SK-N-SH (cell line): ENCODE data around the gene CPZ. TPM values are rescaled to one million over a fixed set of nuclear protein-coding genes. Genes with fewer than 3 reads are reported as not detected.

Experiments
- CTCF ChIA-PET: fragments of 300-600, 350-600 bp; formaldehyde crosslinking; extraction: SDS; loops from one replicate; lab custom pipeline; 2021; lab: Yijun Ruan, JAX
- POLR2A ChIA-PET: fragments of 350-600 bp; sonication (Branson Sonifier 250); formaldehyde crosslinking; extraction: SDS; loops from one replicate; lab custom pipeline; 2020; ENCODE audit warnings: antibody characterized with exemption, inconsistent platforms; lab: Yijun Ruan, JAX
- DNase-seq: peaks from one replicate; pipeline ENCODE4 v3.0.0; 2012
- H2AFZ ChIP-seq: fragments of 200-600 bp; sonication (generic); 2 replicates; pipeline ENCODE4 v1.8.1; 2016; ENCODE audit warnings: antibody characterized with exemption, mild to moderate bottlenecking, low read depth
- H3F3A ChIP-seq: fragments of 200-600 bp; sonication (generic); replicated peaks from 2 replicates; pipeline ENCODE3; 2016; ENCODE audit warnings: antibody characterized with exemption, mild to moderate bottlenecking; ENCODE audit not compliant: insufficient read depth
- H3K27ac ChIP-seq, 2 experiments: fragments of 200-500 bp in 1 of 2; fragments of 200-600 bp in 1 of 2; sonication (Bioruptor generic) in 1 of 2; sonication (generic), shearing (Covaris generic) in 1 of 2; 2 replicates each; pipeline versions ENCODE4 v1.5.1 to v1.6.1; 2014 to 2016; ENCODE audit warnings: low read depth in 2 of 2, inconsistent platforms in 1 of 2, low read length in 1 of 2, mild to moderate bottlenecking in 1 of 2, mixed read lengths in 1 of 2
- H3K27me3 ChIP-seq: fragments of 200-600 bp; sonication (generic), shearing (Covaris generic); 2 replicates; pipeline ENCODE4 v1.6.1; 2016; ENCODE audit warnings: mixed run types; ENCODE audit not compliant: insufficient read depth
- H3K36me3 ChIP-seq, 2 experiments: fragments of 200-500 bp in 1 of 2; fragments of 200-600 bp in 1 of 2; sonication (Bioruptor generic) in 1 of 2; sonication (generic) in 1 of 2; replicated peaks in 1 of 2; 2 replicates each; pipeline versions ENCODE3 to v1.5.1; 2014 to 2016; ENCODE audit warnings: low read length in 1 of 2, mild to moderate bottlenecking in 1 of 2; ENCODE audit not compliant: insufficient read depth in 2 of 2, control insufficient read depth in 1 of 2
- H3K4me1 ChIP-seq, 2 experiments: fragments of 200-500 bp in 1 of 2; fragments of 200-600 bp in 1 of 2; sonication (Bioruptor generic) in 1 of 2; sonication (generic), shearing (Covaris generic) in 1 of 2; 2 replicates each; pipeline versions ENCODE4 v1.5.1 to v1.6.1; 2014 to 2016; ENCODE audit warnings: low read depth in 1 of 2, low read length in 1 of 2, mixed run types in 1 of 2; ENCODE audit not compliant: insufficient read depth in 2 of 2, control insufficient read depth in 1 of 2
- H3K4me2 ChIP-seq: fragments of 200-600 bp; sonication (generic), shearing (Covaris generic); 2 replicates; pipeline ENCODE4 v1.6.1; 2017; ENCODE audit warnings: mixed run types
- H3K4me3 ChIP-seq, 2 experiments: fragments of 200-500 bp in 1 of 2; fragments of 200-600 bp in 1 of 2; sonication (Bioruptor generic) in 1 of 2; sonication (generic), shearing (Covaris generic) in 1 of 2; 2 replicates each; pipeline versions ENCODE4 v1.5.1 to v1.8.1; 2014 to 2016; ENCODE audit warnings: low read depth in 2 of 2, inconsistent platforms in 1 of 2, low read length in 1 of 2, mild to moderate bottlenecking in 1 of 2, mixed read lengths in 1 of 2, moderate library complexity in 1 of 2
- H3K79me2 ChIP-seq: fragments of 200-600 bp; sonication (generic); 2 replicates; pipeline ENCODE4 v1.8.1; 2017; ENCODE audit warnings: mild to moderate bottlenecking; ENCODE audit not compliant: insufficient read depth
- H3K9ac ChIP-seq: fragments of 200-600 bp; sonication (generic); 2 replicates; pipeline ENCODE4 v1.6.1; 2017; ENCODE audit warnings: mixed run types
- H3K9me2 ChIP-seq: fragments of 200-600 bp; sonication (generic); 2 replicates; pipeline ENCODE4 v1.6.1; 2017; ENCODE audit warnings: mixed run types
- H3K9me3 ChIP-seq: fragments of 200-600 bp; sonication (generic); 2 replicates; pipeline ENCODE4 v1.6.1; 2017; ENCODE audit warnings: mixed run types, mild to moderate bottlenecking, moderate library complexity
- H4K20me1 ChIP-seq: fragments of 200-600 bp; sonication (generic); 2 replicates; pipeline ENCODE4 v1.6.1; 2017; ENCODE audit warnings: mild to moderate bottlenecking, mixed run types; ENCODE audit not compliant: insufficient read depth
- CHD2 ChIP-seq: fragments of 150-350 bp; IDR thresholded peaks from 2 replicates; pipeline ENCODE4 v1.6.1; 2018; ENCODE audit warnings: low read length; ENCODE audit not compliant: partially characterized antibody
- CTCF ChIP-seq: fragments of 200-600 bp; sonication (generic); IDR thresholded peaks from 2 replicates; pipeline ENCODE4 v1.6.1; 2017; ENCODE audit warnings: antibody characterized with exemption, mild to moderate bottlenecking, moderate library complexity
- ELF1 ChIP-seq: IDR thresholded peaks from 2 replicates; pipeline ENCODE4 v1.4.0; 2012
- FOXM1 ChIP-seq: IDR thresholded peaks from 2 replicates; pipeline ENCODE4 v1.4.0; 2012; ENCODE audit warnings: low read depth, mild to moderate bottlenecking
- GATA2 ChIP-seq: sonication (generic); formaldehyde crosslinking; IDR thresholded peaks from 2 replicates; pipeline ENCODE4 v1.5.0; 2020; ENCODE audit warnings: mild to moderate bottlenecking, missing genetic modification reagents
- JUND ChIP-seq: IDR thresholded peaks from 2 replicates; pipeline ENCODE4 v1.4.0; 2012
- NRF1 ChIP-seq: IDR thresholded peaks from 2 replicates; pipeline ENCODE4 v1.6.1; 2012; ENCODE audit warnings: low read depth, mild to moderate bottlenecking, low read length
- POLR2AphosphoS5 ChIP-seq: IDR thresholded peaks from 2 replicates; pipeline ENCODE4 v1.6.1; 2012; ENCODE audit warnings: low read depth, low read length
- RAD21 ChIP-seq: IDR thresholded peaks from 2 replicates; pipeline ENCODE4 v1.6.1; 2012; ENCODE audit warnings: mild to moderate bottlenecking, low read length
- RCOR1 ChIP-seq: fragments of 150-350 bp; IDR thresholded peaks from 2 replicates; pipeline ENCODE4 v1.6.1; 2017; ENCODE audit warnings: antibody characterized with exemption, low read length
- SIN3A ChIP-seq: IDR thresholded peaks from 2 replicates; pipeline ENCODE4 v1.6.1; 2012; ENCODE audit warnings: low read depth, mild to moderate bottlenecking, low read length, moderate library complexity, borderline replicate concordance
- SMC3 ChIP-seq: IDR thresholded peaks from 2 replicates; pipeline ENCODE4 v1.6.1; 2012; ENCODE audit warnings: low read depth, low read length, improper control_type of control experiment
- TAF1 ChIP-seq: IDR thresholded peaks from 2 replicates; pipeline ENCODE4 v1.6.1; 2012; ENCODE audit warnings: low read depth, mild to moderate bottlenecking, low read length, moderate library complexity, borderline replicate concordance
- TEAD4 ChIP-seq: IDR thresholded peaks from 2 replicates; pipeline ENCODE4 v1.4.0; 2012; ENCODE audit warnings: mild to moderate bottlenecking, borderline replicate concordance; ENCODE audit not compliant: insufficient read depth
- USF2 ChIP-seq: fragments of 150-350 bp; IDR thresholded peaks from 2 replicates; pipeline ENCODE4 v1.6.1; 2017; ENCODE audit warnings: antibody characterized with exemption, low read length, low read depth, borderline replicate concordance
- WGBS: methylation state at CpG from one replicate; pipeline ENCODE4 v1.1.6; 2017; ENCODE audit warnings: low lambda C conversion rate; 5-methylcytosine and 5-hydroxymethylcytosine counted together
- polyA plus RNA-seq, 3 experiments: library from polyadenylated mRNA; depleted of rRNA; stranded (reverse); fragments of >200 nt; gene quantifications; 2 replicates each; pipeline ENCODE4 v1.2.3, GENCODE V29; 2012

Gene CPZ
- polyA plus RNA-seq, 1 of the 3 experiments (the other 2 are of a cell fraction), result not detected

GRCh38 chr4:8612646-8613045 lies 20.1 kb downstream of the CPZ start:
- POLR2A ChIA-PET, result no interaction called here
- no peak for DNase-seq

More at GRCh38 chr4:8612646-8613045, 20.1 kb downstream of the CPZ start:
- H3K27ac ChIP-seq, result no peak overlapping the region
- no peaks in the 10 kb centered on the region for H4K20me1 ChIP-seq
- CTCF ChIA-PET, result interaction anchor here (7.8 kb wide), 1 partner anchor 303 kb away, joined by 89 read pairs; no protein-coding TSS in a partner anchor
- H3K9ac ChIP-seq, result no peak overlapping the region
- H3K4me3 ChIP-seq, result no peak overlapping the region
- H2AFZ ChIP-seq, result no peak overlapping the region
- H3K27me3 ChIP-seq, result peaks cover 7% of the 10 kb centered on the region; the same call in 1 of the 2 replicates
- no peaks in the 10 kb centered on the region for H3K36me3 ChIP-seq
- H3K79me2 ChIP-seq, result no peaks in the 10 kb centered on the region
- no peak for TF ChIP-seq SMC3
- no peak for TF ChIP-seq CTCF
- TF ChIP-seq TAF1, result no peak
- TF ChIP-seq JUND, result no peak
- no peak for TF ChIP-seq TEAD4
- no peak for TF ChIP-seq SIN3A
- TF ChIP-seq CHD2, result no peak
- TF ChIP-seq RAD21, result no peak
- no peak for TF ChIP-seq GATA2 (CRISPR knock-in tag)
- no peak for TF ChIP-seq USF2
- TF ChIP-seq NRF1, result no peak
- TF ChIP-seq ELF1, result no peak
- no peak for TF ChIP-seq FOXM1
- no peak for TF ChIP-seq RCOR1
- TF ChIP-seq POLR2AphosphoS5, result no peak
- WGBS, result 79% methylated on average over 4 of the region's 8 CpGs
- H3F3A ChIP-seq, result no peaks in the 10 kb centered on the region
- H3K4me1 ChIP-seq, result peaks cover 0 to 20% of the 10 kb centered on the region in 2 experiments; a peak in 1 of 4 replicates
- no peak overlapping the region for H3K4me2 ChIP-seq
- no peaks in the 10 kb centered on the region for H3K9me2 ChIP-seq
- H3K9me3 ChIP-seq, result no peaks in the 10 kb centered on the region
